Measurements from ENCODE around the gene ETF1. TPM values are rescaled to one million over a fixed set of nuclear protein-coding genes. Genes with fewer than 3 reads are reported as not detected.

ETF1 gene
- total and polyA plus RNA-seq, 9 of the 15 experiments (the other 6 are each of a cell fraction or from before 2014, with no cell fraction given) = 53.7 to 209 (median 164) TPM

GRCh38 chr5:138573949-138574670 is 31.1 kb upstream of the ETF1 start (continued):
- TF ChIP-seq CHD7 (IDR thresholded peaks at IDR 0.05; ENCODE audit: low read depth, low read length) = no peak
- TF ChIP-seq ZNF512 (tag; IDR thresholded peaks at IDR 0.05) = peak; percentile 23; the same call in 1 of the 2 replicates
- no peak for TF ChIP-seq SMC3 (conservative IDR thresholded peaks at IDR 0.05; ENCODE audit: insufficient read depth, low read depth, low read length)
- no peak for TF ChIP-seq ZC3H11A (IDR thresholded peaks at IDR 0.05; ENCODE audit: low read depth, low read length)
- 0 out of 2 replicates have a peak, but pooled peaks have one; percentile 19 for TF ChIP-seq POLR2H (tag; IDR thresholded peaks at IDR 0.05; ENCODE audit: low read depth)
- TF ChIP-seq MEF2A (IDR thresholded peaks at IDR 0.05; ENCODE audit: control insufficient read depth, low read depth, low read length) = no peak
- no peak for TF ChIP-seq HMG20A (CRISPR knock-in tag; conservative IDR thresholded peaks at IDR 0.05)
- no peak for TF ChIP-seq MAFG (tag; conservative IDR thresholded peaks at IDR 0.05)
- TF ChIP-seq OTX1 (CRISPR knock-in tag; IDR thresholded peaks at IDR 0.05) = no peak
- TF ChIP-seq STAG1 (CRISPR knock-in tag; IDR thresholded peaks at IDR 0.05; ENCODE audit: borderline replicate concordance) = no peak
- no peak for TF ChIP-seq HDAC3 (IDR thresholded peaks at IDR 0.05; ENCODE audit: borderline replicate concordance, partially characterized antibody)
- no peak for TF ChIP-seq XRCC3 (IDR thresholded peaks at IDR 0.05)
- no peak for TF ChIP-seq MEF2D (tag; conservative IDR thresholded peaks at IDR 0.05; ENCODE audit: low read depth)
- TF ChIP-seq ZNF232 (CRISPR knock-in tag; IDR thresholded peaks at IDR 0.05) = no peak
- peak; percentile 59 for TF ChIP-seq POLR2G (IDR thresholded peaks at IDR 0.05; ENCODE audit: low read depth, low read length)
- no peak for TF ChIP-seq DNMT1 (IDR thresholded peaks at IDR 0.05)
